GM10266 (cell line): ENCODE results near the gene CAPZA1.

ENCODE experiments used
- DNase-seq: peaks from one replicate; pipeline ENCODE4 v3.0.0; 2012; ENCODE audit errors: extremely low spot score
- TF ChIP-seq, protein P1 (sequence below): IDR thresholded peaks from 2 replicates; pipeline ENCODE4 v1.5.1; 2012; ENCODE audit warnings: mild to moderate bottlenecking, low read depth; ENCODE audit not compliant: control insufficient read depth, insufficient read depth; ENCODE audit errors: missing control alignments

CAPZA1 gene

GRCh38 chr1:112677501-112677900 lies 57.9 kb downstream of the CAPZA1 start:
- DNase-seq: no peak
- TF ChIP-seq, protein P1, sequence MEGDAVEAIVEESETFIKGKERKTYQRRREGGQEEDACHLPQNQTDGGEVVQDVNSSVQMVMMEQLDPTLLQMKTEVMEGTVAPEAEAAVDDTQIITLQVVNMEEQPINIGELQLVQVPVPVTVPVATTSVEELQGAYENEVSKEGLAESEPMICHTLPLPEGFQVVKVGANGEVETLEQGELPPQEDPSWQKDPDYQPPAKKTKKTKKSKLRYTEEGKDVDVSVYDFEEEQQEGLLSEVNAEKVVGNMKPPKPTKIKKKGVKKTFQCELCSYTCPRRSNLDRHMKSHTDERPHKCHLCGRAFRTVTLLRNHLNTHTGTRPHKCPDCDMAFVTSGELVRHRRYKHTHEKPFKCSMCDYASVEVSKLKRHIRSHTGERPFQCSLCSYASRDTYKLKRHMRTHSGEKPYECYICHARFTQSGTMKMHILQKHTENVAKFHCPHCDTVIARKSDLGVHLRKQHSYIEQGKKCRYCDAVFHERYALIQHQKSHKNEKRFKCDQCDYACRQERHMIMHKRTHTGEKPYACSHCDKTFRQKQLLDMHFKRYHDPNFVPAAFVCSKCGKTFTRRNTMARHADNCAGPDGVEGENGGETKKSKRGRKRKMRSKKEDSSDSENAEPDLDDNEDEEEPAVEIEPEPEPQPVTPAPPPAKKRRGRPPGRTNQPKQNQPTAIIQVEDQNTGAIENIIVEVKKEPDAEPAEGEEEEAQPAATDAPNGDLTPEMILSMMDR: no peak

- TF ChIP-seq, protein P1: no peak
- no peak for DNase-seq
Measured at GRCh38 chr1:112678605-112679004, 59.0 kb downstream of the CAPZA1 start.

- TF ChIP-seq, protein P1: no peak
- DNase-seq: no peak
Measured at GRCh38 chr1:112685913-112686312, 66.3 kb downstream of the CAPZA1 start.

- no peak for DNase-seq
- TF ChIP-seq, protein P1: no peak
Measured at GRCh38 chr1:112686417-112686816, 66.8 kb downstream of the CAPZA1 start.

GRCh38 chr1:112686835-112687234 lies 67.2 kb downstream of the CAPZA1 start:
- TF ChIP-seq, protein P1: no peak
- no peak for DNase-seq

DNA sequence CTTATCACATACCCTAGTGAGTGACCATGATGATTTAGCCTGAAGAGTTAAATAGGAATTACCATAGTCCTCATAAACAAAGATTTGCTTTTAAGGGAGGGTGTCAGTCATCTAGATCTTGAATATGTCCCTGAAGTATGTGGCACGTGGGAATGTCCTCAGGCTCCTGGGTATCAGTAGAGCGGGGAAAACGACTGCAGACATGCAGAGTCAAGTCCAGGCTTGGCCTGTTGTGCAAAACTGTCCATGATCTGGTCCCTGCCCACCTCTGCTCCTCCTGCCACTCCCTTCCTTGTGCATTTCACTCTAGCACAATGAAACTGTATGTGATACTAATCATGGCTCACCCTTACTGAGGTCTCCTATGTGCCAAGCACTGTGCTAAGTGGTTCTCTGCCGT lies 67.7 kb downstream of the CAPZA1 start:
- TF ChIP-seq, protein P1: no peak
- DNase-seq: no peak

GRCh38 chr1:112687785-112688496 lies 68.3 kb downstream of the CAPZA1 start:
- TF ChIP-seq, protein P1: no peak
- DNase-seq: no peak
